NCI-H82 treated with DMSO at 0.1 percent for 48 hours (cell line): ENCODE results near the gene BEST4.
"Not testable (repeated sequence)": the region's sequence is repeated elsewhere in the genome, so short reads cannot be mapped to it uniquely, and the experiment has no call there.

Experiments used
- DNase-seq: peaks from one replicate; lab custom pipeline; 2025; ENCODE audit not compliant: unreplicated experiment; lab: John Stamatoyannopoulos, UW

BEST4 gene

GRCh38 chr1:44803062-44803311 lies 15.0 kb upstream of the BEST4 start:
- no peak for DNase-seq

- DNase-seq = no peak
Observed at GRCh38 chr1:44802306-44803061, 14.5 kb upstream of the BEST4 start.

- DNase-seq = no peak
Observed at GRCh38 chr1:44801491-44802305, 13.7 kb upstream of the BEST4 start.

- DNase-seq = peak; percentile 96
Observed at GRCh38 chr1:44799770-44800584, 12.0 kb upstream of the BEST4 start, which contains the start of gene PLK3. Gene PLK3 (plus strand): TSS chr1:44800377. CDS start chr1:44800464, 87 bp downstream.

GRCh38 chr1:44798481-44799365 lies 10.8 kb upstream of the BEST4 start:
- DNase-seq = no peak

GRCh38 chr1:44797886-44798285 lies 9.9 kb upstream of the BEST4 start:
- DNase-seq = not testable (repeated sequence)

- no peak for DNase-seq
Observed at GRCh38 chr1:44792736-44793502, 4.9 kb upstream of the BEST4 start.

- DNase-seq = no peak
Observed at GRCh38 chr1:44790968-44791801, 3.2 kb upstream of the BEST4 start.

GRCh38 chr1:44787506-44787905 lies 464 bp downstream of the BEST4 start:
- no peak for DNase-seq

- DNase-seq = no peak
Observed at GRCh38 chr1:44786841-44787426, 1.0 kb downstream of the BEST4 start.

GRCh38 chr1:44786138-44786840 lies 1.7 kb downstream of the BEST4 start:
- DNase-seq = no peak

GRCh38 chr1:44785501-44786137 lies 2.4 kb downstream of the BEST4 start:
- no peak for DNase-seq

- DNase-seq = no peak
Observed at GRCh38 chr1:44785029-44785380, 3.0 kb downstream of the BEST4 start.

GRCh38 chr1:44784094-44785028 lies 3.6 kb downstream of the BEST4 start:
- no peak for DNase-seq

- no peak for DNase-seq
Observed at GRCh38 chr1:44783697-44784093, 4.3 kb downstream of the BEST4 start.

GRCh38 chr1:44780583-44781121 lies 7.3 kb downstream of the BEST4 start:
- DNase-seq = no peak
